ENCODE data around the gene ZNF385B.

The ZNF385B gene

GRCh38 chr2:179622112-179622511 lies 239.3 kb downstream of the ZNF385B start:
- DNase-seq: no peak

GRCh38 chr2:179619947-179620467 lies 241.4 kb downstream of the ZNF385B start:
- no peak for DNase-seq

- no peak for DNase-seq
Measured at GRCh38 chr2:179614121-179614520, 247.3 kb downstream of the ZNF385B start.

GRCh38 chr2:179613701-179614100 lies 247.7 kb downstream of the ZNF385B start:
- DNase-seq: no peak

DNA sequence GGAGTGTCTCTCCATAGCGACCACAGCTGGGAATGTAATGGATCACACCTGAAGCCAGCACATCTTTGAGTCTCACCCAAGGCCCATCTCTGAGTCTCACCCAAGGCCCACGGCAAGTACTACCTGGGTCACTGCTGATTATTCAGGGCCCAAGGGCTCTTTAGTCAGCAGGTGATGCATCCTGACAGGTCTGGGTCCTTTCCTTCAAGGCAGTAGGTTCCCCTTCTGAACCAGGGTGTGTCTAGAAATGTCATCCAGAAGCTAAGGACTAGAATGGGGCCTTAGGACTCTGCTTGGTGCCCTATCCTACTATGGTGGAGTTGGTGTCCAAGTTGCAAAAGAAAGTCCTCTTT lies 248.1 kb downstream of the ZNF385B start:
- no peak for DNase-seq

GRCh38 chr2:179612591-179613298 lies 248.7 kb downstream of the ZNF385B start:
- DNase-seq: no peak

GRCh38 chr2:179612108-179612507 lies 249.3 kb downstream of the ZNF385B start:
- DNase-seq: no peak

- no peak for DNase-seq
Measured at GRCh38 chr2:179606141-179606540, 255.3 kb downstream of the ZNF385B start.

DNA sequence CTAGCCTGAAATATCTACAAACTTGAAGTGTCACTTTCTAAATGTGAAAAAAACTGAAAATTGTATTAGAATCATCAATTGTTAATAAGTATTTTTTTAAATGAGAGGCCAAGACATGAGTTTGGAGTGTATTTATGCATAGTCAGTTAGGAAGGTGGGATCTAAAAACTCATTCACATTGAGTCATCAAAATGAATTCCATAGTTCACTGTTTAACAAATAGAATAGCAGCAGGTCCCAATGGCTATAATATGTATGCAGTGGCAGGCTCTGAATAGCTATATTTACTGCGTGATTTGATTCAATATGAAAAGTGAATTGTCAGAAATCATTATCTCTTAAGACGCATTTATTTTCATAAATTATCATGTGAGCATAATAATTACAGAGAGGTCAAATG lies 256.1 kb downstream of the ZNF385B start:
- DNase-seq: no peak

- DNase-seq: no peak
Measured at GRCh38 chr2:179604598-179604997, 256.8 kb downstream of the ZNF385B start.

DNA sequence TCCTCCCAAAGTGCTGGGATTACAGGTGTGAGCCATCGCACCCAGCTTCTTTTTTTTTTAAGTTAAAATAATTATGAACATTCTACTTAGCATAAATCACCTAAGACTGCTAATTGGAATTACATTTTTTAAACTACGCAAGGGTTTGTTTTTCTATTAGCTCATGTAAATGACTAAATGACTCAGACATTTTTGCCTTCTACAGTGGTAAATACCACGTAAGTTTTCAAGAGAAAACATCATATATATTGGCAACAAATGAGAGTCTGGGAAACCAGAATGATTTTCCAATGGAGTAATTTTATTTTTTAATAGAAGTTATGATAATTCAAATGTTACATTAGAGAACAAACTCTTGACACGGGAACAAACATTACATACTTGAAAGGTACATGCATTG lies 259.0 kb downstream of the ZNF385B start:
- DNase-seq: no peak

GRCh38 chr2:179596018-179596417 lies 265.4 kb downstream of the ZNF385B start:
- no peak for DNase-seq

GRCh38 chr2:179595284-179595683 lies 266.1 kb downstream of the ZNF385B start:
- DNase-seq: no peak

DNA sequence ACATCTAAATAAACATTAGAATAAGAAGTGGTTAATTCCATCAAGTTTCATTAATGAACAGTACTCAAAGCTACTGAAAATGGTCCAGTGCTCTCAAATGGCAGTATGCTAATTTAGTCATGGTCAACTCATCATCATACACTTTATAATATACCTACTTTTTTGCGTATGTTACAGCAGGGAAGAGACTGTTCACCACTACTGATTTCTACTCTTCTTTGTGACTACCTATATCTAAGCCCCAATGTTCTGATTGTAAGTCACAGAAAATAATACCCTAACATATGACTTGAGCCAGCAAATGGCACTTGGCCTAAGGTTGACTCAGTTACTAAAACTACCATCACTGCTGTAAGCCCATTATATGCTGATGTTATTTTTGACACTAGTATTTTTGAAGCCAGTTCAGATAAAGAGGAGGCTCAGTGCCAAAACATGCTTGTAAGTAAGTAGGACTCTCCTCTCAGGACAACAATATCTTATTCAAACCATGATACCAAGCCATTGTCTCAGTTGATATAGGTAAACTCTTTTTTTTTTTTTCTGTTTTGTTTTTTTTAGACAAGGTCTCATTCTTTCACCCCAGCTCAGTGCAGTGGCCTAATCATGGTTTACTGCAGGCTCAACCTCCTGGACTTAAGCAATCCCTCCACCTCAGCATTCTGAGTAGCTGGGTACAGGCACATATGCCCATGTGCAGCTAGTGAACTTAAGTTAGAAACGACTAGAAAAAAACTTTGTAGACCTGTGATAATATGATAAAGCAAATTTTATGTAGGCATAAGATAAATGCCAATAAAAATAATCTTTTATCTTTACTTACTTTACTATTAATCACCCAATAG lies 266.9 kb downstream of the ZNF385B start:
- no peak for DNase-seq

DNA sequence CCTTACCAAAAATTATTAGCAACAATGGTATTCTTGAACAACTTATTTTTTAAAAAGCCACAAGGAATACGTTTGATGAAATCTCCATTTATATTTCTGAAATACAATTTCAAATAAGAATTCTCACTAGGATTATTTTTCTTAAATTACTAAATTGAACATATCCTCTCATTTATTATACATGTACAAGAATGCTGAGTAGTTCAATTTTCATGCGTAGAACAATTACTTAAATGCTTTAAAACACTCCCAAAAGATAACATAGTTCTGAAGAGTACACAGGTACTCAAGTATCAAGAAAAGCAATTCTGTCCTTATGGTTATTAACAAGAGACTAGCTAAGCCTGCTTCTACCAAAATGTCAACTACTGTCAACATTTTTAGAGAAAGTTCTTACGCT lies 268.1 kb downstream of the ZNF385B start:
- no peak for DNase-seq

DNA sequence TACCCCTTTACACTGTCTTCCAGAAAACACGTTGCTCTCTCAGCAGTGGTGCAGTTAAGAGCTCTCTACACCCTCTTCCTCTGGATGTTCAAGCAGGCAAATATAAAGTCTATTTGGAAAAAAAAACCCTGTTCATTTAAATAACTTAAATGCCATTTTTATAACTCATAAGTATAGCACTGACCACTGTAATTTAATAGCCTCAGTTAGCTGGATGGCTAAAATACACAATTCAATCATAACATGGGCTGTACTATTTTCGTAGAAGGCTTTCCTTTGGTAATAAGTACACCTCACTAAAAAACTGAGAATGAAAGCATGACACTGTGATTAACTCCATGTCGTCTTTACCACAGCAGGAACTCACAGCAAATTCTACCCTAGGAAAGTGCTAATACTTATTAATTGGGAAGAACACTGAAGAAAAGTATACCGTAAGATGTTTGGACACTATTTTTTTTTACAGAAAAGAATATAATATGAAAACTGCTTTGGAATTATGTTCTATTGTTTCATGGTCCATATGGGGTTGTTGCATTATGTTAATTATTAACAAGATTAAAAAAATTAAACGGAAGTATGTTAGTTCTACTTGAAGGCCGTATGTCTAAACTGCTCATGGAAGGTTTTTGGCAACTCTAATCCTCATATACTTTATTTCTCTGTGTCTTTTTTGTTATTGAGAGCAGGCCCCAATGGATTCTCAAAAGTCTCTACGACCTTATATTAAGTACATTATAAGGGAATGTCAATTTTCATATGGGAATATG lies 269.1 kb downstream of the ZNF385B start:
- DNase-seq: no peak

- no peak for DNase-seq
Measured at GRCh38 chr2:179591690-179592089, 269.7 kb downstream of the ZNF385B start.

GRCh38 chr2:179588486-179589145 lies 272.8 kb downstream of the ZNF385B start:
- peak; percentile 24 for DNase-seq

- DNase-seq: no peak
Measured at GRCh38 chr2:179584760-179585159, 276.7 kb downstream of the ZNF385B start.

DNA sequence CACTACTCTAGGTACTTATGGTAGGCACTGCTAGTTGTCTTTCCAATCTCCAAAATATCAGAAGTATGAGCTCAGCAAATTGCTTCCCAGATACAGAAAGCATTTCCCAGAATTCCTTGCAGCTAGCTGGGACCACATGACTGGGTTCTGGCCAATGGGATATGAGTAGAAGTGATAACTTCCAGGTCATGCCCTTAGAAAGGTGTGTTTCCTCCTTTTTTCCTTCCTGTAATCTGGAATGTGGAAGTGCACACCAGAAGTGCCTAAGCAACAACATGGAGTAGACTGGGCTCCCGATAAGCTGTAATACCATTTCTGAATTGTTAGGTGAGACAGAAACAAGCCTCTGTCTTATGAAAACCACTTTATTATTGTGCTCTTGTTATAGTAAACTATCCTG lies 279.8 kb downstream of the ZNF385B start:
- no peak for DNase-seq

DNA sequence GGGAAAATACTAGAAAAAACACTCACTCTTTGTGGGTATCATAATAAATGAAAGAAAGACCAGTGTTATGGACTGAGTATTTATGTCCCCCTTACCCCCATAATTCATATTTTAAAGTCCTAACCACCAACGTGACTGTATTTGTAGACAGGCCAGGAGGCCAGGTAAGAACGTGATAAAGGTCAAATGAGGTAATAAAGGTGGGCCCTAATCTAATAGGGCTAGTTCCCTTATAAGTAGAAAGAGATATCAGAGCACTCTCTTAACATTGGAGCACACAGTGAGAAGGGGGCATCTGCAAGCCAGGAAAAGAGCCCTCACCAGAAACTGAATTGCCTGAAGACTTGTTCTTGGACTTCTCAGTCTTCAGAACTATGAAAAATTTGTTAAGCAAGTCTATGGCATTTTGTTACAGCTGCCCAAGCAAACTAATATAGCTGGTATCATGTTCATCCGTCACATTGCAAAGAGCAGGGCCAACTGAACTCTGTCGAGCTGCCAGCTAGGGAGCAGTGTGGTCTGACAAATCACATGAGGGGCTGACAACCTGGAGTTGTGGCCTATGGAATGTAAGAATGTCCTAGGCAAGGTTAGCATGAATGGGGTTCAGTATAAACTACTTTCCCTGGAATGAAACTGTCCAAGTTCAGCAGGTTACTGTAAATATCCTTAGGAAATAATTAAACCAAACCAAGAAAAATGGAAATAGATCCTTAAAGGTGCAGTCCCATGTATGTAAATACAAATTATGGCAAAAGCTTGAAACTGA lies 280.9 kb downstream of the ZNF385B start:
- DNase-seq: no peak

- DNase-seq: no peak
Measured at GRCh38 chr2:179579800-179580199, 281.6 kb downstream of the ZNF385B start.
